WTC11 (cell line): ENCODE results near the gene NCBP2. TPM values are rescaled to one million over a fixed set of nuclear protein-coding genes. Genes with fewer than 3 reads are reported as not detected.
"Not testable (repeated sequence)": the region's sequence is repeated elsewhere in the genome, so short reads cannot be mapped to it uniquely, and the experiment has no call there.

Experiments used
- ATAC-seq: fragments of 200-7000 bp; cut with Tn5 transposase; 2 replicates; pipeline ENCODE4 v1.10.0; 2021; ENCODE audit warnings: mild to moderate bottlenecking, moderate library complexity
- CTCF ChIA-PET: fragments of 300-600 bp; sonication (Branson Sonifier 250); formaldehyde crosslinking; loops from one replicate; lab custom pipeline; 2021; ENCODE audit warnings: antibody characterized with exemption; lab: Charles Lee
- POLR2A ChIA-PET: fragments of 350-600 bp; sonication (Branson Sonifier 250); formaldehyde crosslinking; loops from one replicate; lab custom pipeline; 2021; ENCODE audit warnings: antibody characterized with exemption; lab: Charles Lee
- DNase-seq: peaks from one replicate; pipeline ENCODE4 v3.0.0; 2021; ENCODE audit warnings: low spot score
- H3K27ac Mint-ChIP-seq: 2 replicates; pipeline ENCODE4 v1.8.0; 2021; ENCODE audit warnings: mixed read lengths
- H3K27me3 Mint-ChIP-seq: 2 replicates; pipeline ENCODE4 v1.8.0; 2021; ENCODE audit warnings: low read depth, mild to moderate bottlenecking, moderate library complexity, mixed read lengths
- H3K36me3 Mint-ChIP-seq: 2 replicates; pipeline ENCODE4 v1.8.0; 2021; ENCODE audit warnings: mixed read lengths
- H3K4me1 Mint-ChIP-seq: 2 replicates; pipeline ENCODE4 v1.8.0; 2022; ENCODE audit warnings: mixed read lengths
- H3K4me3 Mint-ChIP-seq: 2 replicates; pipeline ENCODE4 v1.8.0; 2021; ENCODE audit warnings: mild to moderate bottlenecking, moderate library complexity, mixed read lengths
- H3K9me3 Mint-ChIP-seq: 2 replicates; pipeline ENCODE4 v1.8.0; 2021; ENCODE audit warnings: mixed read lengths
- CREB1 ChIP-seq: sonication (generic); formaldehyde crosslinking; IDR thresholded peaks from 2 replicates; pipeline ENCODE4 v1.8.0; 2023; ENCODE audit warnings: mild to moderate bottlenecking, missing genetic modification reagents
- CREM ChIP-seq: sonication (generic); formaldehyde crosslinking; IDR thresholded peaks from 2 replicates; pipeline ENCODE4 v1.8.1; 2022; ENCODE audit warnings: mild to moderate bottlenecking, missing genetic modification reagents, moderate library complexity
- E2F5 ChIP-seq: sonication (generic); formaldehyde crosslinking; IDR thresholded peaks from 2 replicates; pipeline ENCODE4 v1.8.1; 2022; ENCODE audit warnings: mild to moderate bottlenecking, moderate library complexity, missing genetic modification reagents
- ESRRA ChIP-seq: sonication (generic); formaldehyde crosslinking; IDR thresholded peaks from 2 replicates; pipeline ENCODE4 v1.8.1; 2022; ENCODE audit warnings: mild to moderate bottlenecking, missing genetic modification reagents, borderline replicate concordance
- GTF2I ChIP-seq: fragments of 250-450 bp; sonication (Bioruptor Pico); conservative IDR thresholded peaks from 2 replicates; pipeline ENCODE4 v1.4.0; 2021; ENCODE audit warnings: mild to moderate bottlenecking
- JAZF1 ChIP-seq: fragments of 250-450 bp; sonication (Bioruptor Pico); IDR thresholded peaks from 2 replicates; pipeline ENCODE4 v1.9.0; 2021; ENCODE audit warnings: moderate library complexity, mild to moderate bottlenecking, inconsistent platforms
- MXD4 ChIP-seq: fragments of 250-450 bp; sonication (Bioruptor Pico); IDR thresholded peaks from 2 replicates; pipeline ENCODE4 v1.8.0; 2021; ENCODE audit warnings: mild to moderate bottlenecking, moderate library complexity, borderline replicate concordance
- MYBL2 ChIP-seq: sonication (generic); formaldehyde crosslinking; IDR thresholded peaks from 2 replicates; pipeline ENCODE4 v1.8.1; 2023; ENCODE audit warnings: mild to moderate bottlenecking, moderate library complexity, missing genetic modification reagents
- NFYB ChIP-seq: sonication (generic); formaldehyde crosslinking; conservative IDR thresholded peaks from 2 replicates; pipeline ENCODE4 v1.8.0; 2022; ENCODE audit warnings: low read depth, missing genetic modification reagents
- RELA ChIP-seq: sonication (generic); formaldehyde crosslinking; IDR thresholded peaks from 2 replicates; pipeline ENCODE4 v1.8.1; 2022; ENCODE audit warnings: missing genetic modification reagents, mild to moderate bottlenecking, borderline replicate concordance
- TEAD1 ChIP-seq: sonication (generic); formaldehyde crosslinking; IDR thresholded peaks from 2 replicates; pipeline ENCODE4 v1.8.0; 2022; ENCODE audit warnings: mild to moderate bottlenecking, missing genetic modification reagents
- USF1 ChIP-seq: sonication (generic); formaldehyde crosslinking; IDR thresholded peaks from 2 replicates; pipeline ENCODE4 v1.8.0; 2022; ENCODE audit warnings: mild to moderate bottlenecking, missing genetic modification reagents
- ZMAT4 ChIP-seq: fragments of 250-450 bp; sonication (Bioruptor Pico); IDR thresholded peaks from 2 replicates; pipeline ENCODE4 v1.9.0; 2021; ENCODE audit warnings: mild to moderate bottlenecking
- ZNF281 ChIP-seq: sonication (generic); formaldehyde crosslinking; IDR thresholded peaks from 2 replicates; pipeline ENCODE4 v1.8.0; 2023; ENCODE audit warnings: mild to moderate bottlenecking, missing genetic modification reagents
- ZNF317 ChIP-seq: sonication (generic); formaldehyde crosslinking; IDR thresholded peaks from 2 replicates; pipeline ENCODE4 v1.8.1; 2023; ENCODE audit warnings: low read depth, mild to moderate bottlenecking, moderate library complexity, missing genetic modification reagents, borderline replicate concordance
- total RNA-seq: library from RNA; stranded (reverse); gene quantifications from 3 replicates; pipeline ENCODE4 v1.2.3, GENCODE V29; 2021

Gene NCBP2
- total RNA-seq, 1 experiment from 2014 or later: 96.9 TPM

GRCh38 chr3:196947136-196947859 is 5.0 kb upstream of the NCBP2 start:
- no peak overlapping the region for H3K27ac Mint-ChIP-seq
- no peaks in the 10 kb centered on the region for H3K36me3 Mint-ChIP-seq
- ATAC-seq (peak; percentile 35), DNase-seq (no peak)
- TF ChIP-seq ESRRA (CRISPR knock-in tag): no peak
- no peak for TF ChIP-seq CREM
- no peak for TF ChIP-seq RELA (CRISPR knock-in tag)
- TF ChIP-seq MXD4 (CRISPR knock-in tag): no peak
- no peak for TF ChIP-seq CREB1 (CRISPR knock-in tag)
- no peak for TF ChIP-seq ZMAT4 (CRISPR knock-in tag)
- no peak for TF ChIP-seq E2F5 (CRISPR knock-in tag)
- no peak for TF ChIP-seq JAZF1
- no peak for TF ChIP-seq NFYB (CRISPR knock-in tag)
- TF ChIP-seq GTF2I: no peak
- H3K9me3 Mint-ChIP-seq: no peaks in the 10 kb centered on the region
- H3K4me1 Mint-ChIP-seq: peaks cover 25% of the 10 kb centered on the region
- H3K4me3 Mint-ChIP-seq: no peak overlapping the region
- H3K27me3 Mint-ChIP-seq: no peaks in the 10 kb centered on the region
- ChIA-PET POLR2A (no interaction called here), CTCF (interaction anchor here (0.8 kb wide), 1 partner anchor 8 kb away, joined by 3 read pairs; no protein-coding TSS in a partner anchor)

- Mint-ChIP-seq H3K27ac (peak overlapping the region; percentile 98), H3K4me1 (peaks cover 34% of the 10 kb centered on the region), H3K36me3 (peaks cover 14% of the 10 kb centered on the region), H3K4me3 (peak overlapping the region; percentile 99)
- POLR2A ChIA-PET, DNase-seq, H3K27me3 Mint-ChIP-seq, H3K9me3 Mint-ChIP-seq, CTCF ChIA-PET, ATAC-seq: not testable (repeated sequence)
Measured at GRCh38 chr3:196944037-196944790, 1.9 kb upstream of the NCBP2 start.

GRCh38 chr3:196942915-196943277 is 568 bp upstream of the NCBP2 start:
- ChIA-PET CTCF (interaction anchor here (0.6 to 2.5 kb wide), 15 partner anchors 15 to 578 kb away, joined by 3 to 15 read pairs (median 3); partner anchors contain the start of genes FBXO45, PAK2, SENP5 and WDR53), POLR2A (interaction anchor here (0.7 to 2.6 kb wide), 5 partner anchors 75 to 538 kb away, joined by 3 to 16 read pairs (median 3); partner anchors contain the start of gene SENP5)
- Mint-ChIP-seq H3K27me3 (no peaks in the 10 kb centered on the region), H3K4me3 (peak overlapping the region; percentile 99), H3K36me3 (peaks cover 25% of the 10 kb centered on the region), H3K9me3 (no peaks in the 10 kb centered on the region), H3K27ac (peak overlapping the region; percentile 96), H3K4me1 (peaks cover 31% of the 10 kb centered on the region)
- DNase-seq (no peak), ATAC-seq (no peak)
- TF ChIP-seq JAZF1 (no peak), MYBL2 (no peak; the same call in 1 of the 2 replicates), TEAD1 (CRISPR knock-in tag) (no peak), ZNF317 (CRISPR knock-in tag) (0 out of 2 replicates have a peak, but pooled peaks have one; percentile 5)

GRCh38 chr3:196941729-196942225 is 551 bp downstream of the NCBP2 start:
- ChIA-PET CTCF (interaction anchor here (0.6 to 2.5 kb wide), 16 partner anchors 18 to 579 kb away, joined by 3 to 15 read pairs (median 4); partner anchors contain the start of genes FBXO45, PAK2, RNF168 and SENP5), POLR2A (interaction anchor here (0.9 to 2.6 kb wide), 6 partner anchors 74 to 413 kb away, joined by 3 to 16 read pairs (median 3); partner anchors contain the start of gene SENP5)
- peaks cover 31% of the 10 kb centered on the region for H3K4me1 Mint-ChIP-seq
- H3K36me3 Mint-ChIP-seq: peaks cover 37% of the 10 kb centered on the region
- peak overlapping the region; percentile 99 for H3K4me3 Mint-ChIP-seq
- TF ChIP-seq USF1 (CRISPR knock-in tag) (no peak), ZNF281 (peak; percentile 32; the same call in 1 of the 2 replicates)
- peak; percentile 37 for ATAC-seq
- peak; percentile 61 for DNase-seq
- H3K27ac Mint-ChIP-seq: peak overlapping the region; percentile 98
- H3K27me3 Mint-ChIP-seq: no peaks in the 10 kb centered on the region
- H3K9me3 Mint-ChIP-seq: no peaks in the 10 kb centered on the region
